Loucy (cell line): Measurements from ENCODE around the gene MAML2.

ENCODE experiments used
- H2AFZ ChIP-seq: fragments of 200-600 bp; sonication (generic); 2 replicates; pipeline ENCODE4 v1.6.0; 2016; ENCODE audit warnings: antibody characterized with exemption, mild to moderate bottlenecking, low read length, moderate library complexity
- H3F3A ChIP-seq: fragments of 200-600 bp; 2 replicates; pipeline ENCODE4 v1.6.0; 2016; ENCODE audit warnings: antibody characterized with exemption, low read depth, mild to moderate bottlenecking
- H3K27me3 ChIP-seq: fragments of 200-600 bp; sonication (generic); 2 replicates; pipeline ENCODE4 v1.6.1; 2014; ENCODE audit warnings: low read length, mild to moderate bottlenecking; ENCODE audit not compliant: insufficient read depth, poor library complexity, severe bottlenecking
- H3K36me3 ChIP-seq: fragments of 200-600 bp; sonication (generic); 2 replicates; pipeline ENCODE4 v1.6.1; 2016; ENCODE audit warnings: low read length; ENCODE audit not compliant: insufficient read depth
- H3K4me1 ChIP-seq: fragments of 200-600 bp; sonication (generic); 2 replicates; pipeline ENCODE4 v1.5.1; 2014; ENCODE audit warnings: low read length, mild to moderate bottlenecking; ENCODE audit not compliant: insufficient read depth, poor library complexity, severe bottlenecking
- H3K4me2 ChIP-seq: fragments of 200-600 bp; sonication (generic); 2 replicates; pipeline ENCODE4 v1.6.0; 2014; ENCODE audit warnings: antibody characterized with exemption, low read length, low read depth, mild to moderate bottlenecking; ENCODE audit not compliant: poor library complexity, severe bottlenecking
- H3K4me3 ChIP-seq: fragments of 200-600 bp; sonication (generic); 2 replicates; pipeline ENCODE4 v1.5.1; 2014; ENCODE audit warnings: low read length, mild to moderate bottlenecking, mixed read lengths; ENCODE audit not compliant: poor library complexity, severe bottlenecking
- H3K79me2 ChIP-seq: fragments of 200-600 bp; sonication (generic); 2 replicates; pipeline ENCODE4 v1.6.1; 2014; ENCODE audit warnings: low read length; ENCODE audit not compliant: insufficient read depth
- H3K9ac ChIP-seq: fragments of 200-600 bp; sonication (generic); 2 replicates; pipeline ENCODE4 v1.6.0; 2014; ENCODE audit warnings: mild to moderate bottlenecking, low read depth, low read length, moderate library complexity; ENCODE audit not compliant: poor library complexity, severe bottlenecking
- H3K9me2 ChIP-seq: fragments of 200-600 bp; sonication (generic); replicated peaks from 2 replicates; pipeline ENCODE4 v1.6.1; 2016; ENCODE audit warnings: low read depth, low read length, mixed read lengths
- H3K9me3 ChIP-seq: fragments of 200-600 bp; sonication (generic); 2 replicates; pipeline ENCODE4 v1.6.1; 2014; ENCODE audit warnings: mild to moderate bottlenecking, antibody characterized with exemption, low read length, low read depth; ENCODE audit not compliant: insufficient read depth
- H4K20me1 ChIP-seq: fragments of 200-600 bp; sonication (generic); 2 replicates; pipeline ENCODE4 v1.6.0; 2014; ENCODE audit warnings: antibody characterized with exemption, low read length, mild to moderate bottlenecking; ENCODE audit not compliant: insufficient read depth, poor library complexity, severe bottlenecking
- CTCF ChIP-seq: fragments of 200-600 bp; sonication (generic); conservative IDR thresholded peaks from 2 replicates; pipeline ENCODE4 v1.5.1; 2014; ENCODE audit warnings: mild to moderate bottlenecking, antibody characterized with exemption, low read length
- EZH2phosphoT487 ChIP-seq: fragments of 200-600 bp; IDR thresholded peaks from 2 replicates; pipeline ENCODE4 v1.6.1; 2018; ENCODE audit warnings: antibody characterized with exemption, mild to moderate bottlenecking, moderate library complexity, borderline replicate concordance

The MAML2 gene

DNA sequence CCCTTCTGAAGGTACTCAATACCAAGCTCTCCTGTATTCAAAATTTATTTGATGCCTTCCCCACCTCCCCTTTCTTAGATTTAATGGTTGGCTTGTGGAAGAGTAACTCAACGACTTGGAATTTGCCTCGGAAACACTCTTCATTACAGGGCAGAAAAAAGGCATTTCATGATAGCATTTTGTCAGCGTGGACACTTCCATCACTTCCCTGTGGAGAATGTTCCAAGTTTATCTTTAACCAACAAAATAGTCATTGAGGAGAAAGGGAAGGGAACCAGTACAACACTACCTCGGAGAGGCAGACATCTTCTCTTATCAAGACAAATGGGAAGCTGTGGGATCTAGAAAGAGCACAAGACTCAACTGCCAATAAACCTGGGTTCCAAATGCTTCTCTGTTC, 241.8 kb downstream of the MAML2 start:
- Histone ChIP-seq H3K9me2 (no peaks in the 10 kb centered on the region), H3K9ac (no peak overlapping the region), H3F3A (no peaks in the 10 kb centered on the region), H3K27me3 (no peaks in the 10 kb centered on the region), H3K4me2 (no peak overlapping the region), H2AFZ (no peak overlapping the region), H3K4me3 (no peak overlapping the region), H3K79me2 (no peaks in the 10 kb centered on the region), H3K9me3 (no peaks in the 10 kb centered on the region), H3K4me1 (no peaks in the 10 kb centered on the region), H3K36me3 (no peaks in the 10 kb centered on the region), H4K20me1 (no peaks in the 10 kb centered on the region)
- no peak for TF ChIP-seq CTCF
- no peak for TF ChIP-seq EZH2phosphoT487

DNA sequence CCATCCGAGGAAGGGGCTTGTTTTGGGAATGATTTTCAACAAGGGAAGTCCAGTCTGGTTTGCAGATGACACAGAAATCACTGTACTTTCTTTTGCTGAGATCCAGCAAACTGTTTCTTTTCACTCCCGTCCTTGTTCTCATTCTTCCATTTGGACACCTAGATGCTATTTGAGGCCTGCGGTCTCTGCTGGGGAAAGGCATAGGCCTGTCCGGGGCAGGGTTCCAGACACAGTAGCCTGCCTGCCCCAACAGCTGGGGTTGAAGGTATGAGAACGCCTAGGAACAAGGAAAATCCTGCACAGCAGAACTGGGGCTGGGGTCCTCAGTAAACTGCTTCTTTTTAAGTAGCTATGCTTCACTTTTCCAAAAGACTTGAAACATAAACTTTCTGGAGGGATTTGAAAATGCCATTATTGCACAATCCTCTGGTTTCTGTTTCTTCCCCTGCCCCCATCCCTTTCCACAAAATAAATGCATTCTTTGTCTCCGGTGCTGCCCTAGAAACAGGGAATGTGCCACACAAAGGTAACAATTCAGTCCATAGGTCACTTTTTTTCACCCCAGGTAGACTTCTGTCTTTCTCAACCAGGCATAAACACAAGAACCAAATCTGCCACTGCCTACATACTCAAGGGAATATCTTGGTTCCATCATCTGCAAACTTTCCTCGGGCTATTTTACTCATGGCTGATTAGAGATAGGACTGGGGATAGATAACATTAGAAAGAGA, 244.3 kb downstream of the MAML2 start:
- no peaks in the 10 kb centered on the region for H3K27me3 ChIP-seq
- H3K9me2 ChIP-seq = no peaks in the 10 kb centered on the region
- no peaks in the 10 kb centered on the region for H3K79me2 ChIP-seq
- H4K20me1 ChIP-seq = no peaks in the 10 kb centered on the region
- no peaks in the 10 kb centered on the region for H3K4me1 ChIP-seq
- no peak overlapping the region for H3K4me3 ChIP-seq
- no peak overlapping the region for H3K9ac ChIP-seq
- no peak for TF ChIP-seq EZH2phosphoT487
- no peak for TF ChIP-seq CTCF
- no peaks in the 10 kb centered on the region for H3K9me3 ChIP-seq
- H3K4me2 ChIP-seq = no peak overlapping the region
- H3F3A ChIP-seq = no peaks in the 10 kb centered on the region
- no peak overlapping the region for H2AFZ ChIP-seq
- H3K36me3 ChIP-seq = no peaks in the 10 kb centered on the region

DNA sequence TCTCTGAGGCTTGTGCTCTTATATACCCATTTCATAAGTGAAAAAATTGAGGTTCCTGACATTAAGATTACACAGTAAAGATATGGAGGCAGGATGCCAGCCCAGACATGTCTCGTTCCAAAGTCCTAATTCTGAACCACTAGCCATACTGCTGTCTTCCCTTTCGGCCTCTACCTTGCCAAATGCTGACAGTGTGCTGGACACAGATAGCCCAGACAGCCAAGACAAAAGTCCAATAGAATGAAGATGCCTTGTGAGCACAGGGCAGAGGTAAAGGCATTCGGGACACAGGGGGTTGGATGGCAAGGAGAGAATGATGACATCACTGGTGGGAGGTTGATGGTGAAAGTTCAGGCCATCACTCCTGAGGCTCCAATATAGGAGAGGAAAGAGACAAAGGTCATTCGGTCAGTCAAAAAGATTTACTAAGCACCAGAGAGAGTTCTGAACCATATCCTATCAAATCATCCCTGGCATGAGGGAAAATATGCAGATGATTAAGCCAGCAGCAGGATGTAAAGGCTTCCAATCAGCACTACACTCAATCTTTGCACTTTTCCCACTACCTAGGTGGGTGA, 245.1 kb downstream of the MAML2 start:
- TF ChIP-seq EZH2phosphoT487 (no peak), CTCF (no peak)
- Histone ChIP-seq H3F3A (no peaks in the 10 kb centered on the region), H3K4me2 (no peak overlapping the region), H4K20me1 (no peaks in the 10 kb centered on the region), H3K4me1 (no peaks in the 10 kb centered on the region), H3K36me3 (no peaks in the 10 kb centered on the region), H3K9me2 (no peaks in the 10 kb centered on the region), H3K9me3 (no peaks in the 10 kb centered on the region), H3K27me3 (no peaks in the 10 kb centered on the region), H3K9ac (no peak overlapping the region), H3K4me3 (no peak overlapping the region), H3K79me2 (no peaks in the 10 kb centered on the region), H2AFZ (no peak overlapping the region)
